ENCODE measurements around the gene BRINP1. TPM values are rescaled to one million over a fixed set of nuclear protein-coding genes. Genes with fewer than 3 reads are reported as not detected.

The BRINP1 gene
- total RNA-seq, 1 experiment from 2014 or later = not detected

DNA sequence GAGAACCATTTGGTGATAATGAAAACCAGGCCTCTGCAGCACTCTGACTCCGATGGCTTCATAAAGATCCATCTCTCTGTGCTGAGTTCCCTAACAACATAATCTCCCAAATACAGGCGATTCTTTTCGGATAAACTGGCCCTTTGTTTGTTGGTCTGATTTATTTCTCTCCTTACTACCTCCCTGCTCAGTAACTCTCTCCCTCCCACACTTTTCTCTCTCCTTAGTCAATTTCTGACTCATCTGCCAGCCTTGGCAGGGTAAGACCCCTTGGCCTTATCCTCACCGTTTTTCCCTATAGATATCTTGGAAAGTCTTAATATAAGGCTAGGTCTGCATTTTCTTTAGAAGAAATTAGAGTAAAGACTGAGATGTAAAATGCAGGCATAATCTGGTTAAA, 128.7 kb downstream of the BRINP1 start:
- Histone ChIP-seq H3K4me3 (ENCODE audit: low read depth, low read length, poor library complexity, severe bottlenecking) (no peak overlapping the region), H3K27me3 (replicated peaks; ENCODE audit: insufficient read depth, low read depth, low read length, poor library complexity) (no peaks in the 10 kb centered on the region), H3K4me1 (ENCODE audit: insufficient read depth, low read length, poor library complexity, severe bottlenecking) (no peaks in the 10 kb centered on the region), H3K9me3 (ENCODE audit: low read depth, low read length, poor library complexity, severe bottlenecking) (no peaks in the 10 kb centered on the region), H3K36me3 (ENCODE audit: insufficient read depth, low read length, poor library complexity, severe bottlenecking) (no peaks in the 10 kb centered on the region), H3K27ac (ENCODE audit: low read depth, low read length, poor library complexity, severe bottlenecking) (no peak overlapping the region)
- TF ChIP-seq EZH2 (IDR thresholded peaks at IDR 0.05; ENCODE audit: borderline replicate concordance, low read depth, low read length, poor library complexity, severe bottlenecking) = no peak
- TF ChIP-seq, protein P1, sequence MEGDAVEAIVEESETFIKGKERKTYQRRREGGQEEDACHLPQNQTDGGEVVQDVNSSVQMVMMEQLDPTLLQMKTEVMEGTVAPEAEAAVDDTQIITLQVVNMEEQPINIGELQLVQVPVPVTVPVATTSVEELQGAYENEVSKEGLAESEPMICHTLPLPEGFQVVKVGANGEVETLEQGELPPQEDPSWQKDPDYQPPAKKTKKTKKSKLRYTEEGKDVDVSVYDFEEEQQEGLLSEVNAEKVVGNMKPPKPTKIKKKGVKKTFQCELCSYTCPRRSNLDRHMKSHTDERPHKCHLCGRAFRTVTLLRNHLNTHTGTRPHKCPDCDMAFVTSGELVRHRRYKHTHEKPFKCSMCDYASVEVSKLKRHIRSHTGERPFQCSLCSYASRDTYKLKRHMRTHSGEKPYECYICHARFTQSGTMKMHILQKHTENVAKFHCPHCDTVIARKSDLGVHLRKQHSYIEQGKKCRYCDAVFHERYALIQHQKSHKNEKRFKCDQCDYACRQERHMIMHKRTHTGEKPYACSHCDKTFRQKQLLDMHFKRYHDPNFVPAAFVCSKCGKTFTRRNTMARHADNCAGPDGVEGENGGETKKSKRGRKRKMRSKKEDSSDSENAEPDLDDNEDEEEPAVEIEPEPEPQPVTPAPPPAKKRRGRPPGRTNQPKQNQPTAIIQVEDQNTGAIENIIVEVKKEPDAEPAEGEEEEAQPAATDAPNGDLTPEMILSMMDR (conservative IDR thresholded peaks at IDR 0.05; ENCODE audit: low read depth, low read length) = no peak
- ChIA-PET CTCF (interaction anchor here (0.6 kb wide), 1 partner anchor 354 kb away, joined by 6 read pairs; no protein-coding TSS in a partner anchor), POLR2A (ENCODE audit: low non-redundant PET) (no interaction called here)
- no TSS peak for BruUV-seq (replicated peaks)
- no peak for DNase-seq (ENCODE audit: low spot score)
- intact Hi-C loops (cut with micrococcal nuclease; ENCODE audit: unreplicated experiment) = no loop called here

DNA sequence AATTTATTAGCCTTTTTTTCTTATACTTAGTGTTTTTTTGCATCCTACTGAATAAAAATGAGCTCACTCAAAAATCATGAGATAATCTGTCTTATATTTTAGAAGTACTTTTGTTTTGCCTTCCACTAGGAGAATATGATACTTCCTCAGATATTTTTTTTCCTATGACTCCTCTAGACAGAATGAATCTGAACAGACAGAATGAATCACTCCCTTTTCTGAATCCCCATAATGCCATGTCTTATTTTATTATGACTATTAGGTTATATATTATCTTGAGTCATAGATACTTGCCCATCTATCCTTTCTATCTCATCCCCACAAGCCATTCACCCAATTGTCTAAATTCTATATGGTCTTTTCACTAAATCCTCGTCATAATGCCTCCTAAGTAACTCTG, 134.6 kb downstream of the BRINP1 start:
- intact Hi-C loops (cut with micrococcal nuclease; ENCODE audit: unreplicated experiment) = no loop called here
- no peaks in the 10 kb centered on the region for H3K9me3 ChIP-seq (ENCODE audit: low read depth, low read length, poor library complexity, severe bottlenecking)
- CTCF ChIA-PET = no interaction called here
- no peak overlapping the region for H3K4me3 ChIP-seq (ENCODE audit: low read depth, low read length, poor library complexity, severe bottlenecking)
- DNase-seq (ENCODE audit: low spot score) = no peak
- H3K27me3 ChIP-seq (replicated peaks; ENCODE audit: insufficient read depth, low read depth, low read length, poor library complexity) = no peaks in the 10 kb centered on the region
- TF ChIP-seq, protein P1 (conservative IDR thresholded peaks at IDR 0.05; ENCODE audit: low read depth, low read length) = no peak
- no peak for TF ChIP-seq EZH2 (IDR thresholded peaks at IDR 0.05; ENCODE audit: borderline replicate concordance, low read depth, low read length, poor library complexity, severe bottlenecking)
- H3K36me3 ChIP-seq (ENCODE audit: insufficient read depth, low read length, poor library complexity, severe bottlenecking) = no peaks in the 10 kb centered on the region
- H3K4me1 ChIP-seq (ENCODE audit: insufficient read depth, low read length, poor library complexity, severe bottlenecking) = no peaks in the 10 kb centered on the region
- BruUV-seq (replicated peaks) = no TSS peak
- POLR2A ChIA-PET (ENCODE audit: low non-redundant PET) = no interaction called here
- no peak overlapping the region for H3K27ac ChIP-seq (ENCODE audit: low read depth, low read length, poor library complexity, severe bottlenecking)

DNA sequence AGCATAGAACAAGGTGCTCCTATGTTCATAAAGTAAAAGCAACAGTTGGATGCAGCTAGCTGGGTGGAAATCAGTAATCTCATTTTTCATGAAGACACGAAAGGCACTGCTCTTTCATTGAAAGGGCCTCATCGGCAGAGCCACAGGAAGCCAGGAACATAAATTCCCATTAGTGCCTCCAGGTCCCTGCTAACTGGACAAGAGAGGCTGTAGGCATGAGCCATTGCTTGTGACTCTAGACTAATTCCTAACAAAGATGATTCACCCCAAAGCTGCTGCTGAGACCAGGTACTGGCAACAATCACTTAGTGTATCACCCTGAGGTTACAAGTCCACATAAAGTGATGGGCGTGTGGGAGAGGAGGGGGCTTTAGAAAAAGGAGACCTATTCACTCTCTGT, 141.8 kb downstream of the BRINP1 start:
- no peak for TF ChIP-seq EZH2 (IDR thresholded peaks at IDR 0.05; ENCODE audit: borderline replicate concordance, low read depth, low read length, poor library complexity, severe bottlenecking)
- TF ChIP-seq, protein P1 (conservative IDR thresholded peaks at IDR 0.05; ENCODE audit: low read depth, low read length) = no peak
- no peak for DNase-seq (ENCODE audit: low spot score)
- CTCF ChIA-PET = no interaction called here
- Histone ChIP-seq H3K4me1 (ENCODE audit: insufficient read depth, low read length, poor library complexity, severe bottlenecking) (no peaks in the 10 kb centered on the region), H3K9me3 (ENCODE audit: low read depth, low read length, poor library complexity, severe bottlenecking) (no peaks in the 10 kb centered on the region), H3K27me3 (replicated peaks; ENCODE audit: insufficient read depth, low read depth, low read length, poor library complexity) (no peaks in the 10 kb centered on the region), H3K27ac (ENCODE audit: low read depth, low read length, poor library complexity, severe bottlenecking) (no peak overlapping the region), H3K4me3 (ENCODE audit: low read depth, low read length, poor library complexity, severe bottlenecking) (no peak overlapping the region), H3K36me3 (ENCODE audit: insufficient read depth, low read length, poor library complexity, severe bottlenecking) (no peaks in the 10 kb centered on the region)
- intact Hi-C loops (cut with micrococcal nuclease; ENCODE audit: unreplicated experiment) = no loop called here
- no TSS peak for BruUV-seq (replicated peaks)
- POLR2A ChIA-PET (ENCODE audit: low non-redundant PET) = no interaction called here
